ENCODE measurements around the gene FARS2.

DNA sequence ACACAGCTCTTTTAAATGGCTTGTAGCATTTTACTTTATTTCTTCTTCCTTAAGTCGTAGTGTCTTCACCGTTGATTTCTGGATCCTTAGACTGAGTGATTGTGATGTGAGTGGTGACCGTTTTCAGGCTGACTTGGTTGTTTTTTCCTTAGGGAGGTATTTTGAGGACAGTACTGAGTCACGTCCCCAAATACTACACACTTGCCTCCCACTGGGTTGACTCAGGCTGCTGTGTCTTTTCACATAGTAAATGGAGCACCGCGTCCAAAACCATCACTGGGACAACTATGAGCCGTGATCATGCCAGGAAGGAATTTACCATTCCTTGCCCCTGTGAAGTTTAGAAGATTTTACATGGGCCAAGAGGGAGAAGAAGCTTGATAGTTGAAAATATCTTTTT, 174.1 kb downstream of the FARS2 start:
- TF ChIP-seq POLR2AphosphoS5 (IDR thresholded peaks at IDR 0.05; ENCODE audit: insufficient read depth in 1 of 2, low read depth in 1 of 2): no peak
- no peak for TF ChIP-seq CTCF (IDR thresholded peaks at IDR 0.05)

Measured in vagina (tissue), 2 donors.